AG20443 (cell line): ENCODE data around the gene ABHD4.
A peak's percentile ranks its signal among the peaks of the same experiment; 100 is the strongest.
"Not testable (repeated sequence)": the region's sequence is repeated elsewhere in the genome, so short reads cannot be mapped to it uniquely, and the experiment has no call there.

Experiments used
- DNase-seq: peaks from one replicate; pipeline ENCODE4 v3.0.0; 2012; ENCODE audit warnings: low spot score, mixed read lengths

Gene ABHD4

GRCh38 chr14:22627506-22628263 is 29.6 kb downstream of the ABHD4 start:
- no peak for DNase-seq

- no peak for DNase-seq
These were observed 31.3 kb downstream of the ABHD4 start for GRCh38 chr14:22629361-22629760.

- no peak for DNase-seq
These were observed 32.0 kb downstream of the ABHD4 start for GRCh38 chr14:22630066-22630465.

- peak; percentile 71 for DNase-seq
These were observed 32.4 kb downstream of the ABHD4 start for GRCh38 chr14:22630486-22630885.

GRCh38 chr14:22634233-22634900 is 36.3 kb downstream of the ABHD4 start:
- DNase-seq = no peak

- DNase-seq = not testable (repeated sequence)
These were observed 37.9 kb downstream of the ABHD4 start for GRCh38 chr14:22635980-22636379.

GRCh38 chr14:22640192-22640591 is 42.1 kb downstream of the ABHD4 start:
- DNase-seq = no peak

GRCh38 chr14:22641846-22642245 is 43.7 kb downstream of the ABHD4 start:
- DNase-seq = no peak

- DNase-seq = no peak
These were observed 46.2 kb downstream of the ABHD4 start, which contains the start of gene OR6J1 for GRCh38 chr14:22644305-22644635. Gene OR6J1, minus strand, starts transcription at chr14:22644352. Its CDS starts 9,541 bp downstream, at chr14:22634811.

- peak; percentile 69 for DNase-seq
These were observed 48.6 kb downstream of the ABHD4 start for GRCh38 chr14:22646570-22647254.

- DNase-seq = peak; percentile 40
These were observed 50.4 kb downstream of the ABHD4 start for GRCh38 chr14:22648506-22648905.

GRCh38 chr14:22650046-22650739 is 52.1 kb downstream of the ABHD4 start:
- DNase-seq = no peak

GRCh38 chr14:22650960-22651521 is 52.9 kb downstream of the ABHD4 start:
- DNase-seq = no peak

- DNase-seq = no peak
These were observed 53.5 kb downstream of the ABHD4 start for GRCh38 chr14:22651586-22651985.

- DNase-seq = peak; percentile 86
These were observed 55.0 kb downstream of the ABHD4 start for GRCh38 chr14:22653012-22653621.

- no peak for DNase-seq
These were observed 58.1 kb downstream of the ABHD4 start for GRCh38 chr14:22656226-22656625.

GRCh38 chr14:22656945-22657731 is 59.0 kb downstream of the ABHD4 start:
- DNase-seq = no peak

GRCh38 chr14:22657861-22658260 is 59.8 kb downstream of the ABHD4 start:
- peak; percentile 38 for DNase-seq

GRCh38 chr14:22658946-22659345 is 60.8 kb downstream of the ABHD4 start:
- DNase-seq = no peak

GRCh38 chr14:22660654-22661053 is 62.6 kb downstream of the ABHD4 start:
- DNase-seq = no peak
